PFSK-1 (cell line): Measurements from ENCODE around the gene ELMOD3.

ENCODE experiments used
- FOXP2 ChIP-seq: optimal IDR thresholded peaks from 2 replicates; pipeline ENCODE3; 2011; ENCODE audit warnings: borderline replicate concordance, control low read depth, inconsistent platforms; ENCODE audit not compliant: insufficient read depth; ENCODE audit errors: extremely low read length, extremely low read depth
- POLR2AphosphoS5 ChIP-seq: IDR thresholded peaks from 2 replicates; pipeline ENCODE4 v1.6.1; 2012; ENCODE audit warnings: low read depth, mild to moderate bottlenecking, control low read depth, low read length, moderate library complexity
- REST ChIP-seq, 2 experiments: IDR thresholded peaks; 2 replicates each; pipeline versions ENCODE4 v1.6.1 to v1.8.0; 2011 to 2012; ENCODE audit warnings: low read depth in 2 of 2, low read length in 2 of 2, control low read depth in 1 of 2, inconsistent platforms in 1 of 2, mild to moderate bottlenecking in 1 of 2, moderate library complexity in 1 of 2; ENCODE audit not compliant: insufficient read depth in 1 of 2
- SIN3A ChIP-seq: IDR thresholded peaks from 2 replicates; pipeline ENCODE4 v1.6.1; 2012; ENCODE audit warnings: mild to moderate bottlenecking, low read length, moderate library complexity, borderline replicate concordance; ENCODE audit not compliant: insufficient read depth
- TAF1 ChIP-seq: IDR thresholded peaks from 2 replicates; pipeline ENCODE4 v1.6.1; 2012; ENCODE audit warnings: low read length, control low read depth, borderline replicate concordance; ENCODE audit not compliant: insufficient read depth

GRCh38 chr2:85325466-85325811, 29.1 kb upstream of the ELMOD3 start:
- no peak for TF ChIP-seq POLR2AphosphoS5
- TF ChIP-seq REST (IDR thresholded peaks at IDR 0.05; ENCODE audit: insufficient read depth in 1 of 2, low read depth in 2 of 2, low read length in 2 of 2): no peak
- TF ChIP-seq SIN3A: no peak
- TF ChIP-seq TAF1: no peak
- no peak for TF ChIP-seq FOXP2
